GM12878 (cell line): ENCODE measurements around the gene IFIT1. TPM values are rescaled to one million over a fixed set of nuclear protein-coding genes. Genes with fewer than 3 reads are reported as not detected.

Source experiments
- ATAC-seq: fragments of 200-7000 bp; cut with Tn5 transposase; 3 replicates; pipeline ENCODE4 v1.9.1; 2020; ENCODE audit warnings: mild to moderate bottlenecking, moderate library complexity
- BruUV-seq: library from RNA; stranded (reverse); fragments of 400-500 nt; replicated peaks from 2 replicates; lab custom pipeline; 2021; lab: Mats Ljungman, UMichigan
- CTCF ChIA-PET: fragments of 300-600 bp; sonication (Branson Sonifier 250); formaldehyde crosslinking; extraction: SDS; loops from one replicate; lab custom pipeline; 2021; ENCODE audit warnings: inconsistent platforms; lab: Yijun Ruan, JAX
- POLR2A ChIA-PET: fragments of 350-600 bp; formaldehyde crosslinking; extraction: SDS; loops from one replicate; lab custom pipeline; 2021; ENCODE audit warnings: inconsistent platforms; lab: Charles Lee
- RAD21 ChIA-PET: fragments of 300-600 bp; sonication (Branson Sonifier 250); formaldehyde crosslinking; loops from one replicate; lab custom pipeline; 2023; ENCODE audit warnings: antibody characterized with exemption; ENCODE audit not compliant: unreplicated experiment; lab: Charles Lee
- SMC1A ChIA-PET: fragments of 300-600 bp; sonication (Branson Sonifier 250); formaldehyde crosslinking; loops from one replicate; lab custom pipeline; 2023; ENCODE audit not compliant: unreplicated experiment, uncharacterized antibody; lab: Charles Lee
- DNase-seq: peaks from one replicate; pipeline ENCODE4 v3.0.0-alpha.2; 2011; ENCODE audit warnings: low read depth, low spot score
- FAIRE-seq: peaks from 3 replicates; lab custom pipeline; 2011; peaks lifted over from hg19 to GRCh38; lab: Jason Lieb, UNC
- H2AFZ ChIP-seq: 2 replicates; pipeline ENCODE4 v1.6.0; 2011; ENCODE audit warnings: low read depth, low read length, control low read depth; ENCODE audit not compliant: control insufficient read depth
- H3K27ac ChIP-seq: 2 replicates; pipeline ENCODE4 v1.5.1; 2011; ENCODE audit warnings: control low read depth; ENCODE audit not compliant: control insufficient read depth, insufficient read depth
- H3K27me3 ChIP-seq, 2 experiments: replicated peaks in 1 of 2; 2 replicates each; pipeline versions ENCODE4 v1.6.0 to v1.6.1; 2011; ENCODE audit warnings: low read length in 1 of 2; ENCODE audit not compliant: control insufficient read depth in 2 of 2, insufficient read depth in 2 of 2
- H3K36me3 ChIP-seq, 2 experiments: 2 replicates each; pipeline ENCODE4 v1.5.1; 2011; ENCODE audit warnings: low read length in 1 of 2; ENCODE audit not compliant: control insufficient read depth in 2 of 2, insufficient read depth in 2 of 2
- H3K4me1 ChIP-seq: 2 replicates; pipeline ENCODE4 v1.6.1; 2011; ENCODE audit warnings: mild to moderate bottlenecking, low read length, moderate library complexity, mixed read lengths; ENCODE audit not compliant: control insufficient read depth, insufficient read depth
- H3K4me2 ChIP-seq: 2 replicates; pipeline ENCODE4 v1.6.0; 2011; ENCODE audit warnings: control low read depth; ENCODE audit not compliant: control insufficient read depth, insufficient read depth
- H3K4me3 ChIP-seq: fragments of 200-600 bp; sonication (generic); 2 replicates; pipeline ENCODE4 v1.5.1; 2016
- H3K79me2 ChIP-seq: 2 replicates; pipeline ENCODE4 v1.6.0; 2011; ENCODE audit warnings: low read length; ENCODE audit not compliant: control insufficient read depth, insufficient read depth
- H3K9ac ChIP-seq: 2 replicates; pipeline ENCODE4 v1.8.0; 2011; ENCODE audit warnings: low read length, control low read depth, mixed read lengths; ENCODE audit not compliant: control insufficient read depth, insufficient read depth
- H3K9me3 ChIP-seq: replicated peaks from 3 replicates; pipeline ENCODE4 v1.5.1; 2011; ENCODE audit warnings: mild to moderate bottlenecking, low read length; ENCODE audit not compliant: control insufficient read depth, insufficient read depth
- H4K20me1 ChIP-seq: 2 replicates; pipeline ENCODE4 v1.6.0; 2011; ENCODE audit not compliant: control insufficient read depth, insufficient read depth
- CHD1 ChIP-seq: IDR thresholded peaks from 2 replicates; pipeline ENCODE4 v1.6.1; 2012; ENCODE audit warnings: low read depth, low read length, improper control_type of control experiment
- CUX1 ChIP-seq: IDR thresholded peaks from 2 replicates; pipeline ENCODE4 v1.6.1; 2012; ENCODE audit warnings: improper control_type of control experiment, low read depth, low read length; ENCODE audit not compliant: insufficient replicate concordance
- E2F8 ChIP-seq: fragments of 450-650 bp; IDR thresholded peaks from 2 replicates; pipeline ENCODE4 v1.6.1; 2018; ENCODE audit warnings: mild to moderate bottlenecking, low read depth, moderate library complexity; ENCODE audit not compliant: partially characterized antibody
- MXI1 ChIP-seq: fragments of 150-350 bp; IDR thresholded peaks from 2 replicates; pipeline ENCODE4 v1.6.1; 2011; ENCODE audit warnings: low read depth, mild to moderate bottlenecking, inconsistent platforms, low read length, improper control_type of control experiment
- NBN ChIP-seq: fragments of 450-650 bp; IDR thresholded peaks from 2 replicates; pipeline ENCODE4 v1.6.1; 2016
- REST ChIP-seq: IDR thresholded peaks from 2 replicates; pipeline ENCODE4 v1.6.1; 2012; ENCODE audit warnings: mild to moderate bottlenecking, low read depth, low read length
- ZZZ3 ChIP-seq: IDR thresholded peaks from 2 replicates; pipeline ENCODE4 v1.6.1; 2011; ENCODE audit warnings: low read depth; ENCODE audit not compliant: control insufficient read depth, insufficient read length
- WGBS: methylation state at CpG from one replicate; pipeline ENCODE4 v1.1.6; 2016; ENCODE audit warnings: low lambda C conversion rate; ENCODE audit not compliant: insufficient replicate concordance, insufficient coverage; ENCODE audit errors: missing lambda C conversion rate; 5-methylcytosine and 5-hydroxymethylcytosine counted together
- in situ Hi-C: fragments of 300-500 bp; cut with MboI; formaldehyde crosslinking; loops from 9 replicates; pipeline ENCODE4 v1.14.3; 2018; ENCODE audit warnings: mixed read lengths
- intact Hi-C: fragments of 100-400 bp; cut with micrococcal nuclease; formaldehyde crosslinking; loops from one replicate; pipeline ENCODE4 v1.14.2; 2022; ENCODE audit not compliant: unreplicated experiment
- polyA plus RNA-seq, 11 experiments: library from polyadenylated mRNA; depleted of rRNA in 4 of 11; unstranded in 6 of 11; stranded (reverse) in 5 of 11; fragments of >200 nt; fragmentation: Nextera tagmentation in 4 of 11; fragmentation: Illumina TruSeq in 1 of 11; extraction: Ambion mirVana in 4 of 11; extraction: Trizol in 1 of 11; gene quantifications; 1 replicate in 1 of 11; 2 replicates in 10 of 11; pipeline versions ENCODE4 v1.2.1 to v1.2.3, GENCODE V29; 2011 to 2016; ENCODE audit warnings: inconsistent platforms in 2 of 11, missing spikeins in 2 of 11, low read depth in 1 of 11
- total RNA-seq, 4 experiments: library from RNA; depleted of rRNA in 3 of 4; stranded (reverse); fragments of >200 nt in 3 of 4; fragmentation: Illumina TruSeq in 1 of 4; extraction: Trizol in 1 of 4; gene quantifications; 2 replicates each; pipeline versions ENCODE4 v1.2.1 to v1.2.3, GENCODE V29; 2013 to 2021
- TF ChIP-seq, protein P1 (sequence below): fragments of 450-650 bp; conservative IDR thresholded peaks from 2 replicates; pipeline ENCODE4 v1.6.1; 2017; ENCODE audit warnings: mild to moderate bottlenecking, moderate library complexity

The IFIT1 gene
- total and polyA plus RNA-seq, 10 of the 15 experiments (the other 5 are each of a cell fraction or from before 2014, with no cell fraction given): 13.9 to 37.2 (median 22.3) TPM

GRCh38 chr10:89440226-89441009, 48.0 kb downstream of the IFIT1 start:
- Histone ChIP-seq H4K20me1 (no peaks in the 10 kb centered on the region), H2AFZ (no peak overlapping the region), H3K9me3 (no peaks in the 10 kb centered on the region), H3K9ac (no peak overlapping the region), H3K4me3 (no peak overlapping the region), H3K27me3 (0 out of 4 replicates have a peak, but pooled peaks cover 0 to 3% of the 10 kb centered on the region in 2 experiments), H3K4me1 (no peaks in the 10 kb centered on the region), H3K27ac (no peak overlapping the region), H3K79me2 (no peaks in the 10 kb centered on the region), H3K4me2 (no peak overlapping the region), H3K36me3 (no peaks in the 10 kb centered on the region)
- ChIA-PET RAD21 (no interaction called here), POLR2A (interaction anchor here (0.7 kb wide), 1 partner anchor 71 kb away, joined by 3 read pairs; no protein-coding TSS in a partner anchor), SMC1A (no interaction called here), CTCF (interaction anchor here (0.6 to 0.7 kb wide), 2 partner anchors 9 to 19 kb away, joined by 3 read pairs; no protein-coding TSS in a partner anchor)
- 71% methylated on average over 4 of the region's 4 CpGs for WGBS
- in situ Hi-C loops: no loop called here
- FAIRE-seq: no peak
- intact Hi-C loops: no loop called here
- no peak for DNase-seq
- no TSS peak for BruUV-seq
- no peak for ATAC-seq
- no peak for TF ChIP-seq E2F8
- no peak for TF ChIP-seq ZZZ3
- TF ChIP-seq CHD1: no peak
- no peak for TF ChIP-seq REST
- no peak for TF ChIP-seq MXI1
- no peak for TF ChIP-seq NBN
- no peak for TF ChIP-seq CUX1
- TF ChIP-seq, protein P1, sequence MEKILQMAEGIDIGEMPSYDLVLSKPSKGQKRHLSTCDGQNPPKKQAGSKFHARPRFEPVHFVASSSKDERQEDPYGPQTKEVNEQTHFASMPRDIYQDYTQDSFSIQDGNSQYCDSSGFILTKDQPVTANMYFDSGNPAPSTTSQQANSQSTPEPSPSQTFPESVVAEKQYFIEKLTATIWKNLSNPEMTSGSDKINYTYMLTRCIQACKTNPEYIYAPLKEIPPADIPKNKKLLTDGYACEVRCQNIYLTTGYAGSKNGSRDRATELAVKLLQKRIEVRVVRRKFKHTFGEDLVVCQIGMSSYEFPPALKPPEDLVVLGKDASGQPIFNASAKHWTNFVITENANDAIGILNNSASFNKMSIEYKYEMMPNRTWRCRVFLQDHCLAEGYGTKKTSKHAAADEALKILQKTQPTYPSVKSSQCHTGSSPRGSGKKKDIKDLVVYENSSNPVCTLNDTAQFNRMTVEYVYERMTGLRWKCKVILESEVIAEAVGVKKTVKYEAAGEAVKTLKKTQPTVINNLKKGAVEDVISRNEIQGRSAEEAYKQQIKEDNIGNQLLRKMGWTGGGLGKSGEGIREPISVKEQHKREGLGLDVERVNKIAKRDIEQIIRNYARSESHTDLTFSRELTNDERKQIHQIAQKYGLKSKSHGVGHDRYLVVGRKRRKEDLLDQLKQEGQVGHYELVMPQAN: no peak
